Duodenal mucosa (tissue), 2 donors: ENCODE data around the gene ZFAND4.

ENCODE experiments used
- H3K27ac ChIP-seq: one replicate; pipeline ENCODE4 v1.7.0; 2013; ENCODE audit warnings: low read depth, low read length
- H3K27me3 ChIP-seq, 2 donors: one replicate each; pipeline ENCODE4 v1.7.0; 2013; ENCODE audit warnings: low read length in 2 of 2, control low read depth in 1 of 2; ENCODE audit not compliant: insufficient read depth in 2 of 2, control insufficient read depth in 1 of 2
- H3K36me3 ChIP-seq, 2 donors: one replicate each; pipeline ENCODE4 v1.7.0; 2013; ENCODE audit warnings: low read length in 2 of 2, control low read depth in 1 of 2; ENCODE audit not compliant: insufficient read depth in 2 of 2, control insufficient read depth in 1 of 2
- H3K4me1 ChIP-seq, 2 donors: one replicate each; pipeline ENCODE4 v1.7.0; 2013; ENCODE audit warnings: low read length in 2 of 2, control low read depth in 1 of 2; ENCODE audit not compliant: insufficient read depth in 2 of 2, control insufficient read depth in 1 of 2
- H3K4me3 ChIP-seq, 2 donors: one replicate each; pipeline ENCODE4 v1.7.0; 2013; ENCODE audit warnings: low read length in 2 of 2, low read depth in 1 of 2
- H3K9ac ChIP-seq, 2 donors: one replicate each; pipeline ENCODE4 v1.7.0; 2013; ENCODE audit warnings: low read length in 2 of 2, low read depth in 1 of 2
- H3K9me3 ChIP-seq, 2 donors: one replicate each; pipeline ENCODE4 v1.7.0; 2013; ENCODE audit warnings: low read length in 2 of 2, control low read depth in 1 of 2; ENCODE audit not compliant: control insufficient read depth in 1 of 2

The ZFAND4 gene

DNA sequence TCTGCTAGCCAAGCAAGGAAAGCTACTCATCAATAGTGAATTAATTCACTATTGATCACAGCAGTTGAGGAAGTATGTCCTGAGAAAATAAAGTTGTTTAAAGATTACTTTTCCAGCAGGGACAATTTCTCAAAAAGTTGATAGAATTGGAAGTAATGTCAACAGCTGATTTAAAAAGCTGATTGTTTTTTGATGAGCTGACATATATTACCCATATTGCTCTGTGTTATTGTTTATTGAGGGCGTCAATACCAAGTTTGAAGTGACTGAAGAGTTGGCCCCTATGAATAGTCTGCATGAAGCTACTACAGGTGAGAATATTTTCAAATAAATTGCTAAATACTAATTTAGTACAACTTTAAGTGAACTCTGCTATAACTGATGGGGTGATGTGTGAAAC lies 28.0 kb downstream of the ZFAND4 start:
- Histone ChIP-seq H3K4me1 (no peaks in the 10 kb centered on the region), H3K36me3 (peaks cover 4 to 23% of the 10 kb centered on the region in 2 donors), H3K27ac (no peak overlapping the region), H3K9ac (no peak overlapping the region), H3K4me3 (no peak overlapping the region), H3K27me3 (no peaks in the 10 kb centered on the region), H3K9me3 (no peaks in the 10 kb centered on the region)

DNA sequence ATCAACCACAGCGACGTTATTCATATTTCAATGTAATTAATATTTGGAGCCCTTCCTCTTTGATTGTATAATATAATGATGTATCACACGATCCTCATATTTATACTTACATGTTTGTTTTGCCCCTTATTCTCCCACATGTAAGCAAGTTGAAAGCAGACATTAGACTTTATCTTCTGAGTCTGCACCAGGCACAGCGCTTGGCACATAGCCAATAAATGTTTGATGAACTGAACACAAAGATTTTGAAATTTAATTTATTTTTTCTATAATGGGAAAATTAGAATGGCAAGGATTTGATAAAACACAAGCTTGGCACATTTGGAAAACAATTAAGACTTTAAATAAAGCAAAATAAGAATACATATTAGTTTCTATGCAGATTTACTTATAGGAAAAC lies 31.6 kb downstream of the ZFAND4 start:
- Histone ChIP-seq H3K27me3 (no peaks in the 10 kb centered on the region), H3K4me1 (no peaks in the 10 kb centered on the region), H3K9me3 (no peaks in the 10 kb centered on the region), H3K36me3 (peaks cover 0 to 12% of the 10 kb centered on the region in 2 donors), H3K27ac (no peak overlapping the region), H3K9ac (no peak overlapping the region), H3K4me3 (no peak overlapping the region)

DNA sequence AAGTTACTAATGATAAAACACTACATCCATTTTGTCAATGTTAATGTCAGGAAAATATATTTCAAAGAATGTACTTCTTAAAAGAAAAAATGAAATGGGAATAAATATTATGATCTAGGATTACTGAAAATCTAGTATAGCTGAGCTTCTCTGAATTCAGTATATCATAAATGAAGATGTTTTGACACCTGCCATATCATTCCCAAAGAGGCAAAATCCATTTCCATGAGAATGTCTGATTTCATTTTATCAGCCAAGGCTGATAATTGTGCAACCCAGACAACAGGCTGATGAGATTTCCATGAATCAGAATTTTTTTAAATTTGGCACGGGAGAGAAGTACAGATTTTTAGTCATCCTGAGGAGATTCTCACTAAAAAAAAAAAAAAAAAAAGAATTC lies 32.5 kb downstream of the ZFAND4 start:
- Histone ChIP-seq H3K9me3 (no peaks in the 10 kb centered on the region), H3K4me1 (no peaks in the 10 kb centered on the region), H3K9ac (no peak overlapping the region), H3K27ac (no peak overlapping the region), H3K27me3 (no peaks in the 10 kb centered on the region), H3K4me3 (no peak overlapping the region), H3K36me3 (peaks cover 0 to 12% of the 10 kb centered on the region in 2 donors)

DNA sequence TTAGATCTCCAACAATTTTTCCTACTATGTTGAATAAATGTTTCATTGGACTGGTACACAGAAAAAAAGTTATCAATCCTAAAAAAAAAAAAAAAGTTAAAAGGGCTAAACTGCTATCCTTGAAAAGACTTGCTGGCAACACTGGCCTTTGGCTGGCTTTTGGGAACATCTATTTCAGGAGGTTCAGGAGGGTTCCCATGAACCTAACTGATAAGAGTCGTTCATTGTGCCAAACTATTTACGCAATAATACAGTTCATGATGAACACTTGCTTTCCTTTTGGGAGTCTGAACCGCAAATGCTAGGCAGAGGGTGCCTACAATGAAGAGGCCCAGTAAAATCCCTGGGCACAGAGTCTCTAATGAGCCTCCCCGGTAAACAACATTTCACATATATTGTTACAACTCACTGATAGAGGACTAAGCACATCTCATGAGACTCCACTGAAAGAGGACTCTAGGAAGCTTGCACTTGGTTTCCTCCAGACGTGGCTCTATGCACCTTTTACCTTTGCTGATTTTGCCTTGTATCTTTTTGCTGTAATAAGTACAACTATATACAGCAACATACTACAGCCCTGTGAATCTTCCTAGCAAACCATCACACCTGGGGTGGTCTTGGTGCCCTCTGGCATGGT lies 45.0 kb downstream of the ZFAND4 start:
- Histone ChIP-seq H3K4me1 (no peaks in the 10 kb centered on the region), H3K9ac (no peak overlapping the region), H3K27me3 (no peaks in the 10 kb centered on the region), H3K4me3 (no peak overlapping the region), H3K9me3 (no peaks in the 10 kb centered on the region), H3K27ac (no peak overlapping the region), H3K36me3 (peaks cover 11 to 13% of the 10 kb centered on the region in 2 donors)

DNA sequence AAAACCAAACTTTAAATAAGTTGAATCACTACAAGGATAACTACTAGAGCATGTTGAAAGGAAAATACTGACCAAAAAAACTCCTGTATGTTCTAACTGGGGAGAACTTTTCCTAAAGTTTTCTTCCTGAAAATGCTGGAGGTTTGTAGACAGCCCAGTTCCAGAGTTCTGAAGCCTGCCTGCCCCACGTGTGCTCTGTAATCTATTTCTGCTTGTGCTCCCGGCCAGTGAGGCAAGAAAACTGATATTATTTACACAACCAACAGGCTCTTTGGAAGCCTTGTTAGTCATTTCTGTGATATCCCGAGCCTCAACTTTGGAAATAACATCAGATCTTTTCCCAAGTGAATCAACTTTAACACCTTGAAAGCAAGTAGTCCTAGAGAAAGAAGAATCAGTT lies 46.7 kb downstream of the ZFAND4 start:
- no peaks in the 10 kb centered on the region for H3K27me3 ChIP-seq
- H3K9ac ChIP-seq, result no peak overlapping the region
- H3K27ac ChIP-seq, result no peak overlapping the region
- H3K36me3 ChIP-seq, result peaks cover 11 to 13% of the 10 kb centered on the region in 2 donors
- no peaks in the 10 kb centered on the region for H3K4me1 ChIP-seq
- H3K9me3 ChIP-seq, result no peaks in the 10 kb centered on the region
- no peak overlapping the region for H3K4me3 ChIP-seq

DNA sequence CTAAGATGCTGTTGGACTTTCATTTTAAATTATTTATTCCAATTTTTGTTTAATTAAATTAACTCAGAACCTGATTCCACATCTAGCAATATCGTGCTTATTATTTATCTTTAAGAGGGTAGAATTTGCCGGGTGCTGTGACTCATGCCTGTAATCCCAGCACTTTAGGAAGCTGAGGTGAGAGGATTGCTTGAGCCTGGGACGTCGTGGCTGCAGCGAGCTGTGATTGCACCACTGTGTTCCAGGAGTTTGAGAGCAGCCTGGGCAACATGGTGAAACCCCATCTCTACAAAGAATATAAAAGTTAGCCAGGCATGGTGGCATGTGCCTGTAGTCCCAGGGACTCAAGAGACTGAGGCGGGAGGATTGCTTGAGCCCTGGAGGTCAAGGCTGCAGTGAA lies 47.8 kb downstream of the ZFAND4 start:
- Histone ChIP-seq H3K4me3 (no peak overlapping the region), H3K27ac (no peak overlapping the region), H3K9me3 (no peaks in the 10 kb centered on the region), H3K9ac (no peak overlapping the region), H3K36me3 (peaks cover 11 to 13% of the 10 kb centered on the region in 2 donors), H3K4me1 (no peaks in the 10 kb centered on the region), H3K27me3 (no peaks in the 10 kb centered on the region)

DNA sequence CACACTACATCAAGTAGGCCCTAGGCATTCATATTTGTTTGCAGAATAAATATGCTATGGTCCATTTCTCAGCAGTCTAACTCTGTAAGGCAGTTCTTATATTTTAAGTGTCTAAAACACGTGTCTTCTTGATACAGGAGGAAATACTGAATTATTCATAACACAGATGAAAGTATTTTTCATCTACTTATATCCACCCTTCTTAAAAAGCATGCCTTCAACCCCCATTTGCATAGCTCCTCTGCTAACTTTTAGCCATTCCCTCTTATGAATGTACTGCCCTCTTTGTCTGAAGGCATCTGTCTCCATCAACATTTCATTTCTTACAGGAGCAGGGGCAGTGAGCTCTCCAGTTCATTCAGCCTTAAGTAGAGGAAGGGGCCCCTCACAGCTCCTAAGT lies 57.7 kb downstream of the ZFAND4 start:
- Histone ChIP-seq H3K4me3 (no peak overlapping the region), H3K36me3 (peaks cover 0 to 15% of the 10 kb centered on the region in 2 donors), H3K9me3 (no peaks in the 10 kb centered on the region), H3K4me1 (no peaks in the 10 kb centered on the region), H3K27me3 (no peaks in the 10 kb centered on the region), H3K27ac (no peak overlapping the region), H3K9ac (no peak overlapping the region)

DNA sequence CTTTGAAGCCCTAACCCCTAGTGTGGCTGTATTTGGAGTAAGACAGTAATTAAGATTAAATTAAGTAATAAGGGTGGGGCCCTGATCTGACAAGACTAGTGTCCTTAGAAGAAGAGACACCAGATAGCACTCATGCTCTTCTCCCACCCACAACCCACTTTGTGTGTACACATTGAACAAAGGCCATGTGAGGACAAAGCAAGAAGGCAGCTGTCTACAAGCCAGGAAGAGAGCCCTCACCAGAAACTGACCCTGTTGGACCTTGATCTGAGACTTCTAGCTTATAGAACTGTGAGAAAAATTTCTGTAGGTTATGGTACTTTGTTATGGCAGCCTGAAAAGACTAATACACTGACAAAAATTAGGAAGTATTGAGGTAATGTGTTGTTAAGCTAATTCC lies 59.8 kb downstream of the ZFAND4 start:
- Histone ChIP-seq H3K9ac (no peak overlapping the region), H3K9me3 (no peaks in the 10 kb centered on the region), H3K27ac (no peak overlapping the region), H3K27me3 (no peaks in the 10 kb centered on the region), H3K4me3 (no peak overlapping the region), H3K4me1 (no peaks in the 10 kb centered on the region), H3K36me3 (peaks cover 4 to 15% of the 10 kb centered on the region in 2 donors)

DNA sequence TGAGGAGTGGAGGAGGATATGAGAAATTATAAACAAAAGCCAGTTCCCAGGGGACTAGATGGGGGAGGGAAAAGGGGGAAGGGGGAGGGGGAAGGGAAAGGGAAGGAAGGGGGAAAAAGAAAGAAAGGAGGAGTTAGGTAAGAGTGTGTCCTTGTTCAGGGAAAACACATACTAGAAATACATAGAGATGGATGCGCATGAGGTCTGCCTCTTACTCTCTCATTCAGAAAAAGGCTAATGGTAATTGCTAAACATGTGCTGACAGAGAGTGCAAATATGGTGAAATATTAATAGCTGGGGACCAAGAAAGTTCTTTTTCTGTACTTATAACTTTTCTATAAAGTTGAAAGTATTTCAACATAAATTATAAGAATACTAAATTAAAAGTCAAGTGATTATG lies 64.5 kb downstream of the ZFAND4 start:
- no peaks in the 10 kb centered on the region for H3K27me3 ChIP-seq
- no peak overlapping the region for H3K27ac ChIP-seq
- no peaks in the 10 kb centered on the region for H3K9me3 ChIP-seq
- H3K4me1 ChIP-seq, result no peaks in the 10 kb centered on the region
- H3K36me3 ChIP-seq, result peaks cover 4 to 10% of the 10 kb centered on the region in 2 donors
- H3K9ac ChIP-seq, result no peak overlapping the region
- H3K4me3 ChIP-seq, result no peak overlapping the region

DNA sequence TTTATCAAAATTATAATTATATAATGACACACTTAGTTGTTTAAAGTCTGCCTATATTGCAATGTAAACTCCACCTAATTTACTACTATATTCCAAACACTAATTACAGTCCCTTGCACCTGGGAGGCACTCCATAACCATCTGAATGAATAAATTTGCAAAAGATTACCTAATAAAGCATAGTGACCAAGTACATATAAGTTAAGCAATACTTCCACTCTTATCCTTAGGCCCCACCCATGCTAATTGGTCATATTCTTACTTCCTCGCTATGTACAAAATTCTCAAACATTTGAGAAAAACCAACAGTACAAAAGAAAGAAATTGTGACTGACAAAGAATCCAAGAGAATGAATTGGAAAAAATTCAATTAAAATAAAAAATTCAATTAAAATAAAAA lies 65.3 kb downstream of the ZFAND4 start:
- Histone ChIP-seq H3K36me3 (peaks cover 3 to 4% of the 10 kb centered on the region in 2 donors), H3K27me3 (no peaks in the 10 kb centered on the region), H3K9ac (no peak overlapping the region), H3K9me3 (no peaks in the 10 kb centered on the region), H3K27ac (no peak overlapping the region), H3K4me1 (no peaks in the 10 kb centered on the region), H3K4me3 (no peak overlapping the region)

DNA sequence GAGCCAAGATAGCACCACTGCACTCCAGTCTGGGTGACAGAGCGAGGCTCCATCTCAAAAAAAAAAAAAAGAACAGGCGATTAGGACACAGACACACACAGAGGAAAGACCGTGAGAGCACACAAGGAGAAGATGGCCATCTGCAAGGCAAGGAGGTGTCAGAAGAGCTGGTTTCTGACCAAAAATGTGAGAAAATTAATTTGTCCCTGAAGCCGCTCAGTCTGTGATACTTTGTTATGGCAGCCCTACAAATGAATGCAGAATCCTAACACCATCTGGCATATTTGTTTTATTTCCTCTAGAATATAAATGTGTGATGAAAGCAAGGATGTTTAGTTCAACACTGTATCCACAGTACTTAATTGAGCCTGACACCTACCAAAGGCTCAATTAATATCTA lies 69.7 kb downstream of the ZFAND4 start:
- Histone ChIP-seq H3K4me1 (peaks cover 0 to 6% of the 10 kb centered on the region in 2 donors), H3K27me3 (no peaks in the 10 kb centered on the region), H3K4me3 (no peak overlapping the region), H3K27ac (no peak overlapping the region), H3K36me3 (no peaks in the 10 kb centered on the region), H3K9me3 (no peaks in the 10 kb centered on the region), H3K9ac (no peak overlapping the region)
